HCT116 (cell line): ENCODE results near the gene WWOX. TPM values are rescaled to one million over a fixed set of nuclear protein-coding genes. Genes with fewer than 3 reads are reported as not detected.

Source experiments
- ATAC-seq: fragments of 200-7000 bp; cut with Tn5 transposase; 2 replicates; pipeline ENCODE4 v1.9.1; 2020; ENCODE audit warnings: mild to moderate bottlenecking, moderate library complexity
- BruUV-seq: library from RNA; stranded (reverse); fragments of 400-500 nt; replicated peaks from 2 replicates; lab custom pipeline; 2021; lab: Mats Ljungman, UMichigan
- CTCF ChIA-PET: fragments of 300-600 bp; sonication (Branson Sonifier 250); formaldehyde crosslinking; loops from one replicate; lab custom pipeline; 2021; ENCODE audit warnings: antibody characterized with exemption; lab: Charles Lee
- POLR2A ChIA-PET: fragments of 300-600, 350-600 bp; sonication (Branson Sonifier 250); formaldehyde crosslinking; loops from one replicate; lab custom pipeline; 2021; ENCODE audit warnings: antibody characterized with exemption; lab: Charles Lee
- RAD21 ChIA-PET, 2 experiments: fragments of 300-600 bp; sonication (Branson Sonifier 250); formaldehyde crosslinking; loops; one replicate each; lab custom pipeline; 2023; ENCODE audit warnings: low total read pairs in 2 of 2; ENCODE audit not compliant: uncharacterized antibody in 2 of 2, unreplicated experiment in 2 of 2, low non-redundant PET in 1 of 2; lab: Charles Lee
- DNase-seq: peaks from one replicate; pipeline ENCODE4 v3.0.0-alpha.2; 2010; ENCODE audit warnings: low read depth, low spot score
- H2AFZ ChIP-seq: fragments of 200-600 bp; shearing (Covaris generic), sonication (generic); 2 replicates; pipeline ENCODE4 v1.6.1; 2017; ENCODE audit warnings: low read depth, mixed run types, mixed read lengths, antibody characterized with exemption, low read length; ENCODE audit not compliant: poor library complexity, severe bottlenecking
- H3K27ac ChIP-seq: 2 replicates; pipeline ENCODE4 v1.5.1; 2012; ENCODE audit warnings: low read depth, low read length
- H3K27me3 ChIP-seq: fragments of 200-600 bp; sonication (generic); 2 replicates; pipeline ENCODE4 v1.6.1; 2016; ENCODE audit warnings: mixed run types, low read length, mixed read lengths; ENCODE audit not compliant: insufficient read depth
- H3K36me3 ChIP-seq, 2 experiments: fragments of 200-500 bp in 1 of 2; fragments of 200-600 bp in 1 of 2; sonication (Bioruptor generic) in 1 of 2; sonication (generic) in 1 of 2; 2 replicates each; pipeline versions ENCODE4 v1.5.1 to v1.6.1; 2014 to 2016; ENCODE audit warnings: low read length in 2 of 2, inconsistent platforms in 1 of 2, mixed read lengths in 1 of 2, mixed run types in 1 of 2; ENCODE audit not compliant: insufficient read depth in 2 of 2, control insufficient read depth in 1 of 2
- H3K4me1 ChIP-seq, 2 experiments: fragments of 200-600 bp in 1 of 2; sonication (generic) in 1 of 2; 2 replicates each; pipeline versions ENCODE4 v1.5.1 to v1.6.1; 2012 to 2017; ENCODE audit warnings: low read length in 2 of 2, inconsistent platforms in 1 of 2, mild to moderate bottlenecking in 1 of 2, mixed read lengths in 1 of 2, mixed run types in 1 of 2, moderate library complexity in 1 of 2; ENCODE audit not compliant: insufficient read depth in 2 of 2, control insufficient read depth in 1 of 2
- H3K4me2 ChIP-seq: fragments of 200-600 bp; sonication (generic); 2 replicates; pipeline ENCODE4 v1.6.1; 2017; ENCODE audit warnings: mixed run types, low read length, mixed read lengths
- H3K4me3 ChIP-seq, 2 experiments: fragments of 200-600 bp in 1 of 2; sonication (generic) in 1 of 2; replicated peaks in 1 of 2; 2 replicates each; pipeline ENCODE4 v1.5.1; 2011 to 2016; ENCODE audit warnings: low read length in 2 of 2, control low read depth in 1 of 2, low read depth in 1 of 2, mild to moderate bottlenecking in 1 of 2, mixed read lengths in 1 of 2, mixed run types in 1 of 2
- H3K79me2 ChIP-seq: fragments of 200-600 bp; sonication (generic); 2 replicates; pipeline ENCODE4 v1.6.1; 2017; ENCODE audit warnings: mild to moderate bottlenecking, mixed run types, low read length, moderate library complexity, mixed read lengths; ENCODE audit not compliant: insufficient read depth
- H3K9ac ChIP-seq: fragments of 200-600 bp; sonication (generic); 2 replicates; pipeline ENCODE4 v1.6.1; 2016; ENCODE audit warnings: low read length, mixed read lengths
- H3K9me2 ChIP-seq: fragments of 200-600 bp; sonication (generic), shearing (Covaris generic); 2 replicates; pipeline ENCODE4 v1.6.1; 2017; ENCODE audit warnings: mixed run types, mild to moderate bottlenecking, moderate library complexity; ENCODE audit not compliant: insufficient read depth
- H3K9me3 ChIP-seq, 2 experiments: fragments of 200-500 bp in 1 of 2; fragments of 200-600 bp in 1 of 2; sonication (Bioruptor generic) in 1 of 2; sonication (generic) in 1 of 2; 2 replicates each; pipeline ENCODE4 v1.6.1; 2014 to 2017; ENCODE audit warnings: low read length in 2 of 2, mixed read lengths in 2 of 2, inconsistent platforms in 1 of 2, low read depth in 1 of 2, mild to moderate bottlenecking in 1 of 2, mixed run types in 1 of 2, moderate library complexity in 1 of 2; ENCODE audit not compliant: control insufficient read depth in 1 of 2, insufficient read depth in 1 of 2
- H4K20me1 ChIP-seq: fragments of 200-600 bp; sonication (generic), shearing (Covaris generic); 2 replicates; pipeline ENCODE4 v1.6.1; 2017; ENCODE audit warnings: mixed run types, mild to moderate bottlenecking, moderate library complexity; ENCODE audit not compliant: insufficient read depth
- CBX3 ChIP-seq: IDR thresholded peaks from 2 replicates; pipeline ENCODE4 v1.6.1; 2012; ENCODE audit warnings: low read depth
- EZH2 ChIP-seq: fragments of 200-600 bp; sonication (generic); IDR thresholded peaks from 2 replicates; pipeline ENCODE4 v1.6.1; 2017; ENCODE audit warnings: antibody characterized with exemption, mixed run types
- POLR2A ChIP-seq: IDR thresholded peaks from 2 replicates; pipeline ENCODE4 v1.7.0; 2011; ENCODE audit warnings: borderline replicate concordance; ENCODE audit not compliant: insufficient read depth, insufficient read length; ENCODE audit errors: extremely low read depth
- RAD21 ChIP-seq: IDR thresholded peaks from 2 replicates; pipeline ENCODE4 v1.6.1; 2012; ENCODE audit warnings: low read depth, mild to moderate bottlenecking
- YY1 ChIP-seq: IDR thresholded peaks from 2 replicates; pipeline ENCODE4 v1.6.1; 2011; ENCODE audit warnings: low read length, low read depth, moderate library complexity, mild to moderate bottlenecking; ENCODE audit not compliant: insufficient replicate concordance; ENCODE audit errors: extremely low read depth
- ZFX ChIP-seq: fragments of 450-650 bp; IDR thresholded peaks from 2 replicates; pipeline ENCODE4 v1.6.1; 2017
- intact Hi-C: fragments of 100-400 bp; cut with micrococcal nuclease; formaldehyde crosslinking; loops from 2 replicates; pipeline ENCODE4 v1.10.0; 2022
- total RNA-seq: library from RNA; stranded (reverse); gene quantifications from one replicate; pipeline ENCODE4 v1.2.1, GENCODE V29; 2021; ENCODE audit not compliant: unreplicated experiment
- TF ChIP-seq, protein P1 (sequence below): IDR thresholded peaks from 2 replicates; pipeline ENCODE4 v1.6.1; 2012

Gene WWOX
- total RNA-seq, 1 experiment from 2014 or later, result 13.7 TPM

DNA sequence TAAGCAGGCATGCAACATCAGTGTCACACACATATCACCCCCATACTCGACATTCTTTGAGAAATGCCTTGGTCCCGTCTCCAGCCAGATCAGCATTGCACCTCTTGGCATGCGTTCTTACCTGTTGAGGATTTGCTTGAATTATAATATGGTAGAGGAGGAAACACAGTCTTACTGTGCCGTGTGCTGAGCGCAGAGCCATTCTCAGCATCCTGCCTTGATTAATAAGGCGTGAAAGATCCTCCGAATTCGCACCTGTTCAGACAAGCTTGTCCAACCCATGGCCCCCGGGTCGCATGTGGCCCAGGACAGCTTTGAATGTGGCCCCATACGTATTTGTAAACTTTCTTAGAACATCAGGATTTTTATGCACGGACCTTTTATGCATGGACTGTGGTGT is 408.1 kb downstream of the WWOX start:
- no peak overlapping the region for H3K9ac ChIP-seq
- ChIA-PET CTCF (no interaction called here), RAD21 (no interaction called here), POLR2A (no interaction called here)
- no peaks in the 10 kb centered on the region for H3K79me2 ChIP-seq
- no peaks in the 10 kb centered on the region for H3K4me1 ChIP-seq
- no peak for ATAC-seq
- no peak overlapping the region for H3K4me3 ChIP-seq
- no TSS peak for BruUV-seq
- no peaks in the 10 kb centered on the region for H3K9me2 ChIP-seq
- no peaks in the 10 kb centered on the region for H3K9me3 ChIP-seq
- intact Hi-C loops, result no loop called here
- H4K20me1 ChIP-seq, result no peaks in the 10 kb centered on the region
- no peaks in the 10 kb centered on the region for H3K27me3 ChIP-seq
- no peak overlapping the region for H3K4me2 ChIP-seq
- TF ChIP-seq CBX3, result no peak
- no peak for TF ChIP-seq EZH2
- TF ChIP-seq, all 23 proteins: peak for 0
- no peak overlapping the region for H2AFZ ChIP-seq
- no peak overlapping the region for H3K27ac ChIP-seq
- DNase-seq, result no peak
- H3K36me3 ChIP-seq, result no peaks in the 10 kb centered on the region

DNA sequence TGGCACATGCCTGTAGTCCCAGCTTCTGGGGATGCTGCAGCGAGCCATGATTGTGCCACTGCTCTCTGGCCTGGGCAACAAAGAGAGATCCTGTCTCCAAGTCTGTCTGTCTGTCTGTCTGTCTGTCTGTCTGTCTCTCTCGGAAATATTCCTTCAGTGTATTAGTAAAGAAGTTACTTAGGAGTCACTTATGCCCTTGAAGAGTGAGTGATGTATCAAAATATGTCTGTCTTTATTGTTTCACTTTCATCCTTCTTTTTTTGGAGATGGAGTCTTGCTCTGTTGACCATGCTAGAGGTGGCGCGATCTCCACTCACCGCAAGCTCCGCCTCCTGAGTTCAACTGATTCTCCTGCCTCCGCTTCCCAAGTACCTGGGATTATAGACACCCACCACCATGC is 410.5 kb downstream of the WWOX start:
- Histone ChIP-seq H4K20me1 (no peaks in the 10 kb centered on the region), H2AFZ (no peak overlapping the region), H3K9me2 (no peaks in the 10 kb centered on the region), H3K4me2 (no peak overlapping the region), H3K9ac (no peak overlapping the region), H3K79me2 (no peaks in the 10 kb centered on the region), H3K27ac (no peak overlapping the region), H3K27me3 (no peaks in the 10 kb centered on the region), H3K9me3 (no peaks in the 10 kb centered on the region), H3K4me1 (no peaks in the 10 kb centered on the region), H3K36me3 (no peaks in the 10 kb centered on the region), H3K4me3 (no peak overlapping the region)
- RAD21 ChIA-PET, result no interaction called here
- no peak for DNase-seq
- BruUV-seq, result no TSS peak
- intact Hi-C loops, result loop anchor here (1.0 kb wide), 1 partner anchor 14 kb away; no protein-coding TSS in a partner anchor
- CTCF ChIA-PET, result no interaction called here
- no peak for ATAC-seq
- POLR2A ChIA-PET, result no interaction called here
- TF ChIP-seq ZFX (no peak), RAD21 (no peak), YY1 (no peak), CBX3 (no peak), POLR2A (no peak)
- TF ChIP-seq, protein P1, sequence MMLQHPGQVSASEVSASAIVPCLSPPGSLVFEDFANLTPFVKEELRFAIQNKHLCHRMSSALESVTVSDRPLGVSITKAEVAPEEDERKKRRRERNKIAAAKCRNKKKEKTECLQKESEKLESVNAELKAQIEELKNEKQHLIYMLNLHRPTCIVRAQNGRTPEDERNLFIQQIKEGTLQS, result no peak
